K562 (cell line): ENCODE data around the gene CIAPIN1. TPM values are rescaled to one million over a fixed set of nuclear protein-coding genes. Genes with fewer than 3 reads are reported as not detected.
A peak's percentile ranks its signal among the peaks of the same experiment; 100 is the strongest.

ENCODE experiments used
- ATAC-seq: fragments of 200-7000 bp; cut with Tn5 transposase; 3 replicates; pipeline ENCODE4 v1.9.1; 2020; ENCODE audit warnings: moderate library complexity
- BruUV-seq: library from RNA; stranded (reverse); fragments of 400-500 nt; replicated peaks from 2 replicates; lab custom pipeline; 2021; lab: Mats Ljungman, UMichigan
- CTCF ChIA-PET: fragments of 300-600 bp; formaldehyde crosslinking; extraction: SDS; loops from one replicate; lab custom pipeline; 2021; ENCODE audit warnings: low intra/inter-chr PET ratio; lab: Yijun Ruan, JAX
- POLR2A ChIA-PET: fragments of 300-600, 350-650 bp; sonication (Branson Sonifier 250); formaldehyde crosslinking; extraction: SDS; loops from one replicate; lab custom pipeline; 2021; ENCODE audit warnings: antibody characterized with exemption, inconsistent platforms; lab: Yijun Ruan, JAX
- DNase-seq, 4 experiments: peaks; one replicate each; pipeline versions ENCODE4 v3.0.0 to v3.0.0-alpha.2; 2011 to 2018; ENCODE audit warnings: low spot score in 3 of 4, mixed read lengths in 3 of 4; ENCODE audit errors: extremely low read depth in 1 of 4
- FAIRE-seq: peaks from 2 replicates; lab custom pipeline; 2011; peaks lifted over from hg19 to GRCh38; lab: Jason Lieb, UNC
- H2AFZ ChIP-seq: 2 replicates; pipeline ENCODE4 v1.6.0; 2011; ENCODE audit warnings: low read depth, low read length, control low read depth, inconsistent platforms
- H3K27ac ChIP-seq: fragments of 200-600 bp; 3 replicates; pipeline ENCODE4 v1.8.0; 2011; ENCODE audit warnings: low read depth, mild to moderate bottlenecking, control low read depth, inconsistent platforms, low read length, moderate library complexity, mixed read lengths; ENCODE audit errors: extremely low read depth
- H3K27me3 ChIP-seq, 2 experiments: fragments of 300-600 bp in 1 of 2; 2 replicates in 1 of 2; 3 replicates in 1 of 2; pipeline versions ENCODE4 v1.6.0 to v1.8.0; 2011; ENCODE audit warnings: inconsistent platforms in 2 of 2, low read length in 2 of 2, mild to moderate bottlenecking in 1 of 2, mixed read lengths in 1 of 2, moderate library complexity in 1 of 2; ENCODE audit not compliant: control insufficient read depth in 2 of 2, insufficient read depth in 2 of 2
- H3K36me3 ChIP-seq: fragments of 300-600 bp; 3 replicates; pipeline ENCODE4 v1.8.0; 2011; ENCODE audit warnings: mild to moderate bottlenecking, low read length, inconsistent platforms; ENCODE audit not compliant: control insufficient read depth, insufficient read depth
- H3K4me1 ChIP-seq, 2 experiments: fragments of 200-600 bp in 1 of 2; replicated peaks in 1 of 2; 2 replicates in 1 of 2; 3 replicates in 1 of 2; pipeline versions ENCODE4 v1.5.1 to v1.8.0; 2011; ENCODE audit warnings: inconsistent platforms in 2 of 2, low read length in 2 of 2, mild to moderate bottlenecking in 1 of 2, mixed read lengths in 1 of 2, moderate library complexity in 1 of 2; ENCODE audit not compliant: control insufficient read depth in 2 of 2, insufficient read depth in 2 of 2
- H3K4me2 ChIP-seq: 2 replicates; pipeline ENCODE4 v1.6.1; 2011; ENCODE audit warnings: low read length, control low read depth, inconsistent platforms, mixed read lengths; ENCODE audit not compliant: insufficient read depth
- H3K4me3 ChIP-seq: fragments of 200-600 bp; sonication (generic), shearing (Covaris generic); 2 replicates; pipeline ENCODE4 v1.5.1; 2016; ENCODE audit warnings: control low read depth, inconsistent platforms
- H3K79me2 ChIP-seq: fragments of 200-600 bp; 3 replicates; pipeline ENCODE4 v1.8.0; 2011; ENCODE audit warnings: low read length, inconsistent platforms; ENCODE audit not compliant: control insufficient read depth, insufficient read depth
- H3K9ac ChIP-seq, 2 experiments: 2 replicates each; pipeline versions ENCODE4 v1.6.0 to v1.6.1; 2011; ENCODE audit warnings: low read depth in 2 of 2, low read length in 2 of 2, control low read depth in 1 of 2, inconsistent platforms in 1 of 2, mild to moderate bottlenecking in 1 of 2, mixed read lengths in 1 of 2; ENCODE audit not compliant: insufficient read depth in 1 of 2
- H3K9me1 ChIP-seq: one replicate; pipeline ENCODE4 v1.6.0; 2011; ENCODE audit warnings: inconsistent platforms, mild to moderate bottlenecking, low read length, moderate library complexity; ENCODE audit not compliant: control insufficient read depth, insufficient read depth
- H3K9me3 ChIP-seq: replicated peaks from 2 replicates; pipeline ENCODE4 v1.5.1; 2011; ENCODE audit warnings: low read depth, low read length, inconsistent platforms; ENCODE audit not compliant: control insufficient read depth, insufficient read depth
- H4K20me1 ChIP-seq: replicated peaks from 2 replicates; pipeline ENCODE4 v1.6.1; 2011; ENCODE audit warnings: low read length, inconsistent platforms, mixed read lengths; ENCODE audit not compliant: control insufficient read depth, insufficient read depth
- CXXC5 ChIP-seq: fragments of 250-450 bp; sonication (Bioruptor Pico); IDR thresholded peaks from 2 replicates; pipeline ENCODE4 v1.8.0; 2022; ENCODE audit warnings: inconsistent platforms, mild to moderate bottlenecking, moderate library complexity
- E2F6 ChIP-seq, 2 experiments: IDR thresholded peaks; 2 replicates each; pipeline ENCODE4 v1.6.1; 2011; ENCODE audit warnings: borderline replicate concordance in 1 of 2, control low read depth in 1 of 2, low read depth in 1 of 2, low read length in 1 of 2, mild to moderate bottlenecking in 1 of 2, mixed read lengths in 1 of 2, moderate library complexity in 1 of 2; ENCODE audit not compliant: insufficient read depth in 1 of 2, insufficient read length in 1 of 2, poor library complexity in 1 of 2, severe bottlenecking in 1 of 2; ENCODE audit errors: extremely low read depth in 1 of 2
- IRF1 ChIP-seq: sonication (generic); formaldehyde crosslinking; IDR thresholded peaks from 2 replicates; pipeline ENCODE4 v1.8.0; 2022; ENCODE audit warnings: missing genetic modification reagents, mild to moderate bottlenecking, borderline replicate concordance
- JUN ChIP-seq, 2 experiments: sonication (generic) in 1 of 2; formaldehyde crosslinking in 1 of 2; IDR thresholded peaks; 2 replicates each; pipeline versions ENCODE4 v1.6.1 to v1.8.0; 2012 to 2022; ENCODE audit warnings: borderline replicate concordance in 2 of 2, mild to moderate bottlenecking in 2 of 2, improper control_type of control experiment in 1 of 2, low read depth in 1 of 2, low read length in 1 of 2, missing genetic modification reagents in 1 of 2
- KDM1A ChIP-seq, 2 experiments: fragments of 450-650 bp; IDR thresholded peaks; 2 replicates each; pipeline ENCODE4 v1.6.1; 2016; ENCODE audit warnings: mild to moderate bottlenecking in 2 of 2
- NEUROD1 ChIP-seq: fragments of 150-350 bp; IDR thresholded peaks from 2 replicates; pipeline ENCODE4 v1.6.1; 2014; ENCODE audit warnings: borderline replicate concordance, low read length, low read depth; ENCODE audit not compliant: partially characterized antibody
- VEZF1 ChIP-seq: fragments of 200-800 bp; sonication (Bioruptor generic); IDR thresholded peaks from 2 replicates; pipeline ENCODE4 v1.6.1; 2017; ENCODE audit warnings: missing genetic modification characterization, missing compliant biosample characterization
- XRCC4 ChIP-seq: IDR thresholded peaks from one replicate; pipeline ENCODE4 v1.6.1; 2011; ENCODE audit not compliant: insufficient read depth, insufficient read length; ENCODE audit errors: extremely low read depth
- ZNF274 ChIP-seq: IDR thresholded peaks from 2 replicates; pipeline ENCODE4 v1.6.1; 2011; ENCODE audit warnings: low read depth, mild to moderate bottlenecking, low read length, moderate library complexity, borderline replicate concordance
- ZNF561 ChIP-seq: fragments of 450-650 bp; formaldehyde crosslinking; conservative IDR thresholded peaks from 2 replicates; pipeline ENCODE4 v1.4.0; 2020; ENCODE audit warnings: mild to moderate bottlenecking, moderate library complexity
- WGBS: fragments of 100-300 bp; shearing (Covaris generic); methylation state at CpG from one replicate; pipeline ENCODE4 v1.1.6; 2016; ENCODE audit warnings: low coverage, mixed read lengths; ENCODE audit not compliant: insufficient coverage; ENCODE audit errors: missing lambda C conversion rate; 5-methylcytosine and 5-hydroxymethylcytosine counted together
- in situ Hi-C: fragments of 300-500 bp; cut with MboI; formaldehyde crosslinking; loops from 4 replicates; pipeline ENCODE4 v1.15.0; 2018; ENCODE audit warnings: inconsistent platforms, mixed read lengths
- intact Hi-C: fragments of 100-400 bp; cut with micrococcal nuclease; formaldehyde crosslinking; loops from 2 replicates; pipeline ENCODE4 v1.14.2; 2022
- polyA plus RNA-seq, 8 experiments: library from polyadenylated mRNA; depleted of rRNA in 4 of 8; stranded (reverse) in 5 of 8; unstranded in 3 of 8; fragments of >200 nt; fragmentation: Nextera tagmentation in 2 of 8; fragmentation: Illumina TruSeq in 1 of 8; extraction: Ambion mirVana in 2 of 8; extraction: Trizol in 1 of 8; gene quantifications; 2 replicates each; pipeline versions ENCODE4 v1.2.1 to v1.2.3, GENCODE V29; 2011 to 2014; ENCODE audit warnings: inconsistent platforms in 1 of 8, missing spikeins in 1 of 8
- total RNA-seq, 7 experiments: library from RNA; depleted of rRNA in 6 of 7; stranded (reverse); fragments of >200 nt in 6 of 7; fragmentation: Illumina TruSeq in 2 of 7; extraction: Trizol in 2 of 7; gene quantifications; 2 replicates each; pipeline versions ENCODE4 v1.2.1 to v1.2.3, GENCODE V29; 2011 to 2021; ENCODE audit warnings: low replicate concordance in 1 of 7

Gene CIAPIN1
- total and polyA plus RNA-seq, 9 of the 15 experiments (the other 6 are each of a cell fraction or from before 2014, with no cell fraction given), result 71.8 to 263 (median 95.7) TPM

- no peaks in the 10 kb centered on the region for H4K20me1 ChIP-seq
- DNase-seq, result no peak
- no peaks in the 10 kb centered on the region for H3K9me1 ChIP-seq
- in situ Hi-C loops (no loop called here), intact Hi-C loops (no loop called here)
- BruUV-seq, result no TSS peak
- ChIA-PET CTCF (no interaction called here), POLR2A (interaction anchor here (0.7 to 0.9 kb wide), 4 partner anchors 10 to 53 kb away, joined by 3 to 4 read pairs (median 3); partner anchors contain the start of genes CIAPIN1 and COQ9)
- FAIRE-seq, result no peak
- H3K27ac ChIP-seq, result no peak overlapping the region
- TF ChIP-seq XRCC4, result no peak
- peaks cover 82% of the 10 kb centered on the region; the same call in 2 of the 3 replicates for H3K36me3 ChIP-seq
- no peak overlapping the region for H2AFZ ChIP-seq
- no peak for ATAC-seq
- H3K4me1 ChIP-seq, result peaks cover 3 to 4% of the 10 kb centered on the region in 2 experiments; a peak in 3 of 5 replicates
- 100% methylated on average over 2 of the region's 2 CpGs for WGBS
- H3K4me2 ChIP-seq, result no peak overlapping the region
- H3K4me3 ChIP-seq, result no peak overlapping the region
- no peaks in the 10 kb centered on the region for H3K9me3 ChIP-seq
- H3K27me3 ChIP-seq, result no peaks in the 10 kb centered on the region
- H3K79me2 ChIP-seq, result peaks cover 28% of the 10 kb centered on the region
- H3K9ac ChIP-seq, result no peak overlapping the region
Measured at GRCh38 chr16:57464523-57464922, 17.3 kb upstream of the CIAPIN1 start.

GRCh38 chr16:57462978-57463362 is 15.8 kb upstream of the CIAPIN1 start:
- Histone ChIP-seq H3K4me1 (peaks cover 3 to 4% of the 10 kb centered on the region in 2 experiments; a peak in 3 of 5 replicates), H3K4me3 (peak overlapping the region; percentile 64), H3K4me2 (peak overlapping the region; percentile 93), H4K20me1 (no peaks in the 10 kb centered on the region), H3K27ac (peak overlapping the region; percentile 57), H3K36me3 (peaks cover 82% of the 10 kb centered on the region; the same call in 2 of the 3 replicates), H3K9me3 (no peaks in the 10 kb centered on the region), H2AFZ (peak overlapping the region; percentile 38; the same call in 1 of the 2 replicates), H3K79me2 (peaks cover 28% of the 10 kb centered on the region), H3K9ac (peak overlapping the region; percentile 84 to 98), H3K27me3 (no peaks in the 10 kb centered on the region), H3K9me1 (no peaks in the 10 kb centered on the region)
- BruUV-seq, result no TSS peak
- in situ Hi-C loops (no loop called here), intact Hi-C loops (no loop called here)
- FAIRE-seq (peak; percentile 15), DNase-seq (peak in 1 of 4 experiments; percentile 26), ATAC-seq (peak; percentile 69)
- under 1% methylated on average over 15 of the region's 16 CpGs for WGBS
- CTCF ChIA-PET, result interaction anchor here (0.6 to 1.8 kb wide), 3 partner anchors 56 to 498 kb away, joined by 3 to 6 read pairs (median 3); no protein-coding TSS in a partner anchor
- POLR2A ChIA-PET, result interaction anchor here (0.7 to 1.7 kb wide), 6 partner anchors 8 to 171 kb away, joined by 3 to 14 read pairs (median 4); no protein-coding TSS in a partner anchor
- TF ChIP-seq IRF1 (CRISPR knock-in tag), result no peak
- TF ChIP-seq KDM1A (IDR thresholded peaks at IDR 0.05), result no peak
- peak; percentile 20; the same call in 1 of the 2 replicates for TF ChIP-seq VEZF1
- TF ChIP-seq NEUROD1, result no peak
- no peak for TF ChIP-seq ZNF561 (CRISPR knock-in tag)
- no peak for TF ChIP-seq E2F6 (IDR thresholded peaks at IDR 0.05; ENCODE audit: borderline replicate concordance in 1 of 2, extremely low read depth in 1 of 2, insufficient read depth in 1 of 2, insufficient read length in 1 of 2, low read depth in 1 of 2, low read length in 1 of 2, poor library complexity in 1 of 2, severe bottlenecking in 1 of 2)
- TF ChIP-seq JUN (IDR thresholded peaks at IDR 0.05; ENCODE audit: borderline replicate concordance, low read depth, low read length), result no peak
- TF ChIP-seq JUN (CRISPR knock-in tag; IDR thresholded peaks at IDR 0.05; ENCODE audit: borderline replicate concordance), result no peak
- no peak for TF ChIP-seq CXXC5 (CRISPR knock-in tag)
- TF ChIP-seq ZNF274, result no peak
